NOMO-1 treated with dmso at 0.1 percent for 144 hours (cell line): ENCODE results near the gene ZNG1A.
"Not testable (repeated sequence)": the region's sequence is repeated elsewhere in the genome, so short reads cannot be mapped to it uniquely, and the experiment has no call there.

ENCODE experiments used
- DNase-seq: peaks from one replicate; lab custom pipeline; 2025; ENCODE audit not compliant: unreplicated experiment; lab: John Stamatoyannopoulos, UW

Gene ZNG1A

DNA sequence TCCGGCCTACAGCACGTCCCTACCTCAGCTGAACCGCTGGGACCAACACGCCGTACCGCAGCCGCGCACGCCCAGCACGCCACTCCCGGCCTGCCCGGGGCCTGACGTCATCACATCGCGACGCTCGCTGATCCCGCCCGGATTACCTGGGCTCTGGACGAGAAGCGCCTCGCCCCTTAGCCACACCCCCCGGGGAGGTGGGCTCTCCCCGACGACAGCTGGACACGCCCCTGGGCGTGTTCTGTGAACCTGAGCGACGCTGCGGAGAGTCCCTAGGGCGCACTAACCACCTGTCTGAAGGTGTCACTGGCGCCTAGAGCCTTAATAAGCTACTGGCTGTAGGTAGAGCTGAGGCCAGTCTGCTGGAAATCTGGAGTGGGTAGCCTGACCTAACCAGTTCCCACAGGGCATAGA is at the start of gene ZNG1A:
Gene ZNG1A, minus strand, starts transcription at position 87 of the 414 bp plus-strand sequence. CDS start 87 bp downstream, outside the sequence.
- peak; percentile 25 for DNase-seq

- DNase-seq, result no peak
Observed at GRCh38 chr9:227860-228259, 49.0 kb upstream of the ZNG1A start.

DNA sequence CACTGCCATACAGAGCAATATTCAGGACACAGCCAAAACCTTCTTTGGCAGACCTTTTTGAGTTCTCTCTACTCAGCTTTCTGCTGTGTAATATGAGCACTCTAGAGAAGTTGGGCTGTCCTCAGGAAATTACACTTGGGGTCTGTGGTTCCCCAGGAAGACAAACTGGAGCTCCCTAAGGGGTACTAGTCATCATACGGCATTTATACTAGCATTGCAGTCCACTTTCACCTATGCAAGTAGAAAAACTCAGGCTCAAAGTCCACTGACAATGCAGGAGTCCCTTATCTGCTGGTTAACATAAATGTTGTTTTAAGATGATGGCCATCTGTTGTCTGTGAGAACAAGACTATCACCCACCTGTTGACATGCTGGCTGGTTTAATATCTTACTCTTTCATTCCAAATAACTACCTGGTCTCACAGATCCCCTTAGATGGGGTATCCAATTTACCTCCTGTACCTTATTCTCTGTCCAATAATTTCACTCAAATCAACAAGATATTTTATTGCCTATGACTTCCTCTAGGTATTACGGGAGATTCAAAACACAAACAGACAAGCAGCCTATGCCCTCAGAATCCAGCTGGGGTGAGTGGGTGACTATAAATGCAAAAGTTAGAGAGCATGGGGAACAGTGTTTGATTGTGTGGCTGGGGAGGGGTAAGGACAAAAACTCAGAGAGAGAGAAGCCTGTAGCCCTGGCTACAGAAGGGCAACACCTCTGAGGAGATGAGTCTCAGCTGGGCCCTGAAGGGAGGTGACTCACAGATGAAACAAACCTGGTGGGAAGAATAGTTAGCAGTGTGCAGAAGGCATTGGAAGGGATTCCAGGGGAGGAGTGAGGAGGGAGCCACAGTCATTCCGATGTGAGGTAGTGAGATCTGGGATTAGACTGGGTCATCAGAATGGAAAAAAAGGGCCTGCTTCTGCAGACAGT is 46.0 kb upstream of the ZNG1A start:
- DNase-seq, result no peak

- no peak for DNase-seq
Observed at GRCh38 chr9:224026-224425, 45.2 kb upstream of the ZNG1A start.

DNA sequence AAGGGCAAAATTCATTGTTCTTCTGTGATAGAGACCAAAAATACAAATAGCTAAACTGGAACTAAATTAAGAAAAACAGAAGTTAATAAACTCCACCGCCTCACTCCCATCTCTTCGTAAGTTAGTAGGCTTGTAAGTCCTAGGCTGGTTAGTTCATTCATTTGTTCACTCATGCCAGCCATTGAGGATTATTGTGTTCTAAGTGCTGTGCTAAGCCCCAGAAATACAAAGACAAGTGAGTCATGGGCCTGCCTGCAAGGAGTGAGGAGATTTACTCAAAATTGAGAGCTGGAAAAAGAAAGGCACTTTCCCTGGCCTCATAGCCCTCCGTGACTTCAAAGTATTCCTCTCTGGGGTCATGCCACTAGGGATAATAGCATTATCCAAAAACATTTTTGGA is 44.3 kb upstream of the ZNG1A start:
- no peak for DNase-seq

- DNase-seq, result no peak
Observed at GRCh38 chr9:221989-222776, 43.3 kb upstream of the ZNG1A start.

DNA sequence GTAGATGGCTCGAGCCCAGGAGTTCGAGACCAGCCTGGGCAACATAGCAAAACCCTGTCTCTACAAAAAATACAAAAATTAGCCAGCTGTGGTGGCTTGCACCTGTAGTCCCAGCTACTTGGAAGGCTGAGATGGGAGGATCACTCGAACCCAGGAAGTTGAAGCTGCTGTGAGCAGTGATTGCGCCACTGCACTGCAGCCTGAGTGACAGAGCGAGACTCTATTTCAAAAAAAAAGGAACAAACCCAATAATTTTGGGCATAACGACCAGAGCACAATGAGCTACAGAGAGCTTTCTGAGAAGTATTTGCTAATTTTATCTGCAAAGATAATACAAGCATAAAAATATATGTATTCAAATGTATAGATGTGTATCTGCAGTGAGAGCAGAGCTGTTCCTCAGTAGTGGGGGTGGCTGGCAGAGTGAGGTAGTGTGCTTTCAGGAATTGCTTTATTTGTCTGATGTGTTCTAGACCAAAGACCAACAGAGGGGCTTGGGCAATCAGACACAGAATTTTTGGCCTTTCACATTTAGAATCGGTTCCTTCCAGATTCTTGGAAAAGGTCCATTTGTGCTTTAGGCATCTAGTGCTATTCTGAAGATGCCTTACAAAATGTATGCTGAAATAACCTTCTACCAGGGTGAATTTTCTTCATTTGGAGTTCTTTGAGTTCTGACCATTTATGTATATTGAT is 41.0 kb upstream of the ZNG1A start:
- no peak for DNase-seq

GRCh38 chr9:219036-219435 is 40.2 kb upstream of the ZNG1A start:
- DNase-seq, result not testable (repeated sequence)

- DNase-seq, result no peak
Observed at GRCh38 chr9:217950-218349, 39.1 kb upstream of the ZNG1A start.

- no peak for DNase-seq
Observed at GRCh38 chr9:216866-217265, 38.0 kb upstream of the ZNG1A start.

DNA sequence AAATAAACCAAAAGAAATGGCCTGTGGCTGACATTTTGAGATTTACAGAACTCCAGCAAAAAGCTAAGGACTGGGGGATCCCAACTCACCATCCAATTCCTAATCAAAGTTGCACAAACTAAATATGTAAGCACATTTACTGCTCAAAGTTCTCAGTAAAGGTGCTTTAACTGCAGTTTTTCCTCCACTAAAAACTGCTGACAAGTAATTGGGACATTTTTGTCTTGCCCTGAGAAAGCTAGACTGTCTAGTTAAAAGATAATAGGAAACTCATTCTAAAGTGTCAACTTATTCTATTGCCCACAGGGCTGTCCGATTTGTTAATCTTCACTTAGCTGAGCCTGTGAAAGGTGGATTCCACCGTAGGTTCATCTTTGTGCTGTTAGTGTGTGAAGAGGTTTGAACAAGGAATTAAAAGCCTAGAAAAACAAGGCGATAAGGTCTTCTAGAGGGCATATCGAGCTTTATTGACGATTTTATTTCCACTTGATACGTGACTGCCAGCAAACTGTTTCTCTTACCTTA is 36.8 kb upstream of the ZNG1A start:
- no peak for DNase-seq

GRCh38 chr9:214648-215493 is 36.0 kb upstream of the ZNG1A start, which contains the start of gene DOCK8:
Gene DOCK8 (plus strand): TSS chr9:214865. CDS start chr9:214977, 112 bp downstream.
- DNase-seq, result peak; percentile 47

GRCh38 chr9:214351-214647 is 35.4 kb upstream of the ZNG1A start:
- DNase-seq, result no peak

DNA sequence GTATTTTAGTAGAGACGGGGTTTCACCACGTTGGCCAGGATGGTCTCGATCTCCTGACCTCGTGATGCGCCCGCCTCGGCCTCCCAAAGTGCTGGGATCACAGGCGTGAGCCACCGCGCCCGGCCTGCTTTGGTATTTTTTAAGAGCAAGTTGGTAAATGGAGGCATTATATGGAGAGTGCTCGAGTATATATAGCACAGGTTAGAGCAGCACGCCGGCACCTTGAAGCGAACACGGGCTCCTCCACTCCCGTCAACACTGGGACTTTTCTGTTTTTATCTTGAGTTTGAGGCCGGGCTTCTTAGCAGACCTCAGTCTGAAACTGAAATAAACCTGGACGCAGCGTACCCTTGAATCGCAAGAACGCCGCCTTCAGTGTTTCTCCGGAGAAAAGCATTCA is 35.0 kb upstream of the ZNG1A start:
- DNase-seq, result not testable (repeated sequence)

DNA sequence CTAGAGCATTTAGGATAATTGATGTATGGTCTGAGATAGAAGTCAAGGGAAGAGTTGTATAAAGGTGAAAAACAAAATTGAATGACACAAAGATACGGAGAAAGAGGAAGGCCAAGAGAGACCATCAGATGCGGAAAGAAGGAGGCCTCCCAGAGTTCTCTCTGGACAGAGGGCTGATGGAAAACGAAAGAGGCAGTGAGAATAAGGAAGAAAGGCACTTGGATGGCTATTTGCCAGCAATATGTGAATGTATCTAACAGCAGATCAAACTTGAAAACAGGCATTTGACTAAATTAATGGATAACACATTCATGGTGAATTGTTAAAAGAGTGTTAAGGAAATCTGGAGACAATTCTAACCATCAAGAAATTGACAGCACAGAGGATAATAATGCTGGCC is 33.4 kb upstream of the ZNG1A start:
- DNase-seq, result no peak

DNA sequence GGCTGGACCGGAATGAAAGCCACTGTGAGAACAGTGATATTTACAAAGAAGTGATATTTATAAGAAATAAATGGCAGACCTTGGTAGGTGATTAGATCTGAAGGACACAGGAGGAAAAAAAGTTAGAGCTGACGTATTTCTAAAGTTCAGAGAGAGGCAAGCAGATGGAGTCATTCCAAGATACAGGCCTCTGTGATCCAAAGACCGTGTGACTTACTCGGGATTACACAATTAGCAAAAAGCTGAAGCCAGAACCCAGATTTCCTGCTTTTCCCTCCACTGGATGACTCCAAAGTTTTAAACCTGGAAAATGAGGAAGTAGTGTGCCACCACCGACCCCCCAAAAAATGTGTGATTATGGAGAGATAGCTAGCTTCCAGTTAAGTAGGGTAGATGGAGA is 32.7 kb upstream of the ZNG1A start:
- DNase-seq, result no peak

DNA sequence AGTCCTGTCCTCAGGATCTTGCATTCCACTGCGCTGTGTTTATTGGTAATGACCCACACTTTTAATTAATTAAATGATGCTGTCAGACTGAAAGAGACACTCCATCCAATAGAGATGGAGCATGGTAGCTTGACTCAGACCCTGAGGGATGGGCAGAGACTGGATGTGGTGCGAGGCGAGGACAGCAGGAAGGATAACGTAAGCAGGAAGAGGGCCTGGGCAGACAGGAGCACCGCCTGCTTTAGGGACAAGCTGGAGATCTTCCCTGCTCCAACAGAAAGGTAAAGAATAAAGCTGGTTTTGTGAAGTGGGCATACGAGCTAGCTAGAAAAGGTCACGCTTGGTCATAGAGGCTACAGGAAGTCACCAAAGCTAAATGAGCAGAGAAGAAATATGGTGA is 32.2 kb upstream of the ZNG1A start:
- DNase-seq, result no peak

DNA sequence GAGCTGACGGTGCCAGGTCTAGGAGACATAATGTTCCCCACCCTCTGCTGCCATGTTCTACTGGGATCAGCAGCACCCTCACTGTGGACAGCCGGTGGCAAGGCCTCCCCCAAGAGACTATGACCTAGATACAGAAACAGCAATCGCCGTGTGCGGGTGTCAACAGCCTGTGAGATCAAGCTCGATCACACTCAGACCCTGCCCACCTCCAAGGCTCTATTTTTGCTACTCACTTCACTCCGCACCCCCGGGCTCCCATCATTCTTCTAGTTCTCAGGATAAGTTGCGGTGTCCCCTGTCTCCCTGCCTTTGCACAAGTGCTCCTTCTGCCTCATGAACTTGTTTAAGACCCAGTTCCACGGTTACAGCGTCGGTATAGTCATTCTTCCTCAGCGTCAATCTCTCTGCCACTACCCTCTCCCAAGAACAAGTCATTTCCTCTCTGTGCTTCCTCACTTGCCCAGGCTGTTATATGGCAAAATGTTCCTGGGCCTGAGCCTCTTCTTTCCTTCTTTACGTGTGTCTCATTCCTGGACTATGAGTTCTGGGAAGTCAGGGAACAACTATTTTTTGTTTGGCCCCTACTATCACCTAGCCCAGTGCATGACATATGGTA is 30.4 kb upstream of the ZNG1A start:
- DNase-seq, result no peak

GRCh38 chr9:206481-206880 is 27.6 kb upstream of the ZNG1A start:
- no peak for DNase-seq

GRCh38 chr9:199601-200000 is 20.7 kb upstream of the ZNG1A start:
- DNase-seq, result not testable (repeated sequence)
